Fibroblast of skin of back (primary cell): ENCODE data around the gene EDDM13.
"Not testable (repeated sequence)": the region's sequence is repeated elsewhere in the genome, so short reads cannot be mapped to it uniquely, and the experiment has no call there.

ENCODE experiments used
- DNase-seq: peaks from one replicate; pipeline ENCODE4 v3.0.0-alpha.2; 2013

EDDM13 gene

DNA sequence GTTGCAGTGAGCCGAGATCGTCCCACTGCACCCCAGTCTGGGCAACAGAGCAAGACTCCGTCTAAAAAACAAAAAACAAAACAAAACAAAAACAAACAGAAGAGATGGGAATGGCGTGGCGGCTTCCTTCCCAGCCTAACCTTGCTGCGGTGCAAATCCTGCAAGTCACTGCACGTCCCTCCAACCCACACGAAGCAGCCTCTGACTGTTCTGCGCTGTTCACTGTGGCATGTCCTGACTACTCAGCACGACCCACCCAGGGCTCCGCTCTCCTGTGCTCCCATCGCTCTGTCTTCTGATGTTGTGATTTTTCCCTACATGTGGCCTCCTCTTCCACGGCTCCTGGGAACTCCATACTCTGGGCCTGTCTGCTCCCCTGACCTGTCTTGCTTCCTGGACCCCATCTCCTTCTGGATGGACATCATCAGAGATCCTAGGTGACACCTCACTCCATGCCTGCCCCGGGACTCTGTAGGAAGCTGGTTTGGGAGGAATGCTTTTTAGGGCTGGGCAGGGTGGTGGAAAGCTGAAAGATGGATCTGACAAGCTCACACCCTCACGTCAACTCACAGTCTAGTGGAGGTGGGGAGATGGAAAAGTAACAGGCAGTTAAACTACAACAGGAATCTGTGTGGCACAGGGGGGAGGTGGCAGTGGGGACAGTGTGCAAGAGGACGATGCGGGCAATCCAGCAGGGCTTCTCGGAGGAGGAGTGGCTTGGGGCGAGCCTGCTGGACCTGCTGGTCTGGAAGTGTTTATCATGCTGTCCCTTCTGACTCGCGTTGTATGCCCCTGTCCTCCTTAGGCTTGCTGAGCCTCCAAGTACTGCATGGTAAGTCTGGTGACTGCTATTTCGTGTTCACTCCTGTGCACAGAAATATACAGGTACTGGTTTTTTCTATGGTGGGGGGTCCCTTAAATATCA is 23.2 kb downstream of the EDDM13 start:
- no peak for DNase-seq

DNA sequence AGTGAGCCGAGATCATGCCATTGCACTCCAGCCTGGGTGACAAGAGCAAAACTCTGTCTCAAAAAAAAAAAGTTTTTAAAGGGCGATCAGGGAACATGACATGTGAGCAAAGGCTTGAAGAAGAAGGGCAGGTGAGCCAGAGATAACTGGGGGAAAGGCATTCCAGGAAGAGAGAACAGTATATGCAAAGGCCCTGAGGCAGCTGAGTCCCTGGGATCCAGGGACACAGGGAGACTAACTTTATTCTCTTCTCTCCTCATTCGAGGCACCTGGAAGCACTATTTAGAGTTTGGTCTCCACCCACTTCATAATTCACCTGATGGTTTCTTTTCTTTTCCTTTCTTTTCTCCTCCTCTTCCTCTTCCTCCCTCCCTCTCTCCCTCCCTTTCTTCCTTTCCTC is 24.5 kb downstream of the EDDM13 start:
- DNase-seq, result no peak

DNA sequence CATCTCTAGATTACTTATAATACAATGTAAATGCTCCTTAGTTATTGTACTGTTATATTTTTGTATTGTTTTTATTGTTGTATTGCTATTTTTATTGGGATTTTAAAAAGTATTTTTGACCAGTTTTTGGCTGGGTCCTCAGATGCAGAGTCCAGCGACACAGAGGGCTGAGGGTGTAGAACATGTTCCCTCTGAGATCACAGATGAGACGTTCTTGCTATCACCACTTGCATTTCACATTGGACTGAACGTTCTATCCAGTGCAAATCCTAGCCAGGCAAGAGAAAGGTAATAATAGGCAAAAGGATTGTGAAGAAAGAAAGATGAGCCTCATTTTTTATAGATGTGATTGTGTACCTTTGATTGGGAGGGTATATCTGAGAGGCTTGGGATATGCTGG is 27.1 kb downstream of the EDDM13 start:
- no peak for DNase-seq

DNA sequence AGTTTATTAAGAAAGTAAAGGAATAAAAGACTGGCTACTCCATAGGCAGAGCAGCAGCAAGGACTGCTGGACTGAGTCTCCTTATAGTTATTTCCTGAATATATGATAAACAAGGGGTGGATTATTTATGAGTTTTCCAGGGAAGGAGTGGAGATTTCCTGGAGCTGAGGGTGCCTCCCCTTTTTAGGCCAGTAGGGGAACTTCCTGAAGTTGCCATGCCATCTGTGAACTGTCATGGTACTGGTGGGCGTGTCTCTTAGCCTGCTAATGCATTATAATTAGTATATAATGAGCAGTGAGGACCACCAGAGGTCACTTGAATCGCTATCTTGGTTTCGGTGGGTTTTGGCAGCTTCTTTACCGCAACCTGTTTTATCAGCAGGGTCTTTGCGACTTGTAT is 28.6 kb downstream of the EDDM13 start:
- no peak for DNase-seq

DNA sequence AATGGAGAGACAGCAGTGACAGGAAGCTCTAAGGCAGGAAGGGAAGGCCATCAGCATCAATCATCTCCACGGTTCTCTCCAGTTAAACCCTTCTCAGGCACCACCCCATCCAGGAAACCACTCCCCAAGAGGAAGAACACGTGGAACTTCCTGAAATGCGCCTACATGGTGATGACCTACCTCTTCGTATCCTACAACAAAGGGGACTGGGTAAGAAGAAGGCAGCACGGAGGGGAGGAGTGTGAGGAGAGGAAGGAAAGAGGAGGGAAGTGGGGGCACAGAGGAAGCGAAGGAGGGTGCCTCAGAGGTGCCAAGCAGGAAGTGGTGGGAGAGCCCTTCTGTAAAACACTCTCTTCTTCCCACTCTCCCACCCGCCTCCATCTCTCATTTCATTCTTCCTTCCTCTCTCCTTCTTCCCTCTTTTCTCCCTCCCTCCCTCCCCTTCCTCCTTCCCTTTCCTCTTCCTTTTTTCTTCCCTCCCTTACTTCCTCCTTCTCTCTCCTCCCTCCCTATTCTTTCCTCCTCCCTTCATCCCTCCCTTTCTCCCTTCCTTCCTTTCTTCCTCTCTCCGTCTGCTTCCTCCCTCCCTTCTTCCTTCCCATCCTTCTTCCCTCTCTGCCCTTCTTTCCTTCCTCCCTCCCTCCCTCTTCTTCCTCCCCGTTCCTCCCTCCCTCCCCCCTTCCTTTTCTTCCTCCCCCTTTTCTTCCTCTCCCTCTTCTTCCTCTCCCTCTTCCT is 29.5 kb downstream of the EDDM13 start:
- DNase-seq, result no peak

DNA sequence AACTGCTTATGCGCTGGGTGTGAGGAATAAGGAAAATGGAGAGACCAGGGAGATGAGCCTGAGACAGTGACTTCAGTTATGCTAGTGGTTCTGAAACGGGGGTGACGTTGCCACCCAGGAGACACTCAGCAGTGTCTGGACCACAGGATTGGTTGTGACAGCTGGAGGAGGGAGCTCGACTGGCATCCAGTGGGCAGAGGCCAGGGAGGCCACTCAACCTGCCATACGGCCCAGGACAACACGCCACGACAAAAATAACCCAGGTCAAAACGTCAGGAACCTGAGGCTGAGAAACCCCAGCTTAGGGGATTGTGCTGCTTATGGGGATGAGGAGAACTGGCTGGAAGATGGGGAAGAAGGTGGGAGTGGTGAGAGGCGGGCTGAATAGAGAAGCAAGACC is 31.7 kb downstream of the EDDM13 start:
- DNase-seq, result no peak

DNA sequence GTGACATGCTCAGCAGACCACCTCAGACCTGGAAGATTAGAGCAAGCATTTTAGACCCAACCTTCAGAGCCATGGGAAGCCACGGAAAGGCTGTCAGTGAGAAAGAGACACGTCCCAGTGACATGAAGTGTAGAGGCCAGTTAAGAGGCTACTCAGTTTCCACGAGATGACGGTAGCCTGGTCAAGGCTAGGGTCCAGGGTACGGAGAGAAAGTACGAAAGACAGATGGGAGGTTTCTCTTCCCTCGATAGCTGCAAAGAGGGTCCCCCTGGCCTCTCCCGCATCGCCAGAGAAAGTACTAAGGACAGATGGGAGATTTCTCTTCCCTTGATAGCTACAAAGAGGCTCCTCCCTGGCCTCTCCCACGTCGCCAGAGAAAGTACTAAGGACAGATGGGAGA is 33.5 kb downstream of the EDDM13 start:
- DNase-seq, result no peak

DNA sequence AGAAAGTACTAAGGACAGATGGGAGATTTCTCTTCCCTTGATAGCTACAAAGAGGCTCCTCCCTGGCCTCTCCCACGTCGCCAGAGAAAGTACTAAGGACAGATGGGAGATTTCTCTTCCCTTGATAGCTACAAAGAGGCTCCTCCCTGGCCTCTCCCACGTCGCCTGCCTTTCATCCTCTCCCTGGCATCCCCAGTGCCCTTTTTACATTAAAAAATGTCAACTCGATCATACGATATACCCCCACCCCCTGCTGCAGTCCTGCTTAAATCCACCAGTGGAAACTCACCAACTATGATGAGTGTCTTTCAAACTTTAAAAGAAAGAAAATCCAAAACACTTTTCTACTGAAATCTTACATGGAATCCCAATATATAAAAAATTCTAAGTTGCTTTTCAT is 34.5 kb downstream of the EDDM13 start:
- not testable (repeated sequence) for DNase-seq

DNA sequence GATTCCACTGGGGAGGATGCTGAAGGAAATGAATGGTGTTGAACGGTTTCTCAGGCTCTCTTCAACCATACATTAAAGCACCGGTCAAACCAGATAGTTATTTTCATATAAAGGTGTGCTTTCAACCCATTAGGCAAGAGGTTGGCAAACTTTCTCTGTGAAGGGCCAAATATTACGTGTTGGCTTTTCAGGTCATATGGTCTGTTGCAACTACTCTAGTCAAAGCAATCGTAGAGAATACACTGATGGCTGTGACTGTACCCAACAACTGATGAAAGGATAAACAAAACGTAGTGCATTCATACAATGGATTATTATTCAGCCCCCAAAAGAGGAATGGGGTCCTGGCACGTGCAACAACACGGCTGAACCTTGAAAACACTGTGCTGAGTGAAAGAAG is 36.2 kb downstream of the EDDM13 start:
- no peak for DNase-seq

DNA sequence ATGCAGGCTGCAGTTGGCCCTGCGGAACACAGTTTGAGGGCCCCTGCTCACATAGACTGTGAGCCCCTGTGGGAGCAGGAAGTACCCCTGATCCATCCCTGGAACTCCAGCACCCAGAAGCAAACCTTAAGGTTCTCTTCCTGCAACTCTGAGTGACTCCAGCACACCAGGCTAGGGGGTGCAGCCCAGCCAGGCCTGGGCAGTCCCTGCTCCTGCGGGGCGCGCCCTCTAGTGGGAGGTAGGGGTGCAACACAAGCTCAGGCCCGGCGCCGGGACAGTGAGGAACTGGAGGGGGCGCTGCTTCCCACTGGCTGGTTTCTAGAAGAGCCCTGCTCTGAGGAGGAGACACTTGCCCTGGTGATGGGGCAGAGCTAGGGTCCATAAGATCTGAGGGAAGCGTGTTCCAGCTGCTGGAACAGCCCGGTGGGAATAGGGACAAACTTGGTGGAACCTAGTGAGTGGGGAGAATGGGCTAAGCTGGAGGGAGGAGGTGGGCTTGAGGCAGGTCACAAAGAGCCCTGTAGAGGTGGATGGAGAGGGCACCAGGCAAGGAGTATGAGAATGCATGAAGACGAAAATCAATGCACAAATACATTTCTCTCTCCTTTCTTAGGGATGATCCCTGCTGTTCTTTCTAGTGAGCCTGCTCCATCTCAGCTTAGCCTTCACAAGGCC is 37.1 kb downstream of the EDDM13 start:
- peak; percentile 24 for DNase-seq

DNA sequence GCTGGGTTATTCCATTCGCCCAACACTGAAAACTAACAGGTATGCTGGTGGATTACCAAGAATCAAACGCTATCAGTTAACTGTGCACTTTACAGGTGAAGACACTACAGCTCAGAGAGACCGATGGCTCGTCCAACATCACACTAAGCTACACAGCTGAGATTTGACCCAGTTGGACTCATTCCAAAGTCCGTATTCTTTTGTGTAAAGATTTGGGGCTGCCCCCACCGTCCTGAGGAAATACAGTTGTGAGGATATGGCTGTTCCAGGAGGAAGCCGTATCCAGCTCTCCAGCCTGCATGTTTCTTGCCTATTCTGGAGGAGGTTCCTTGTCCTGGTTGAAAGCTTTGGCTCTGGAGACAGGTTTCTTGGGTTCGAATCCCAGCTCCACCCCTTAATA is 37.9 kb downstream of the EDDM13 start:
- no peak for DNase-seq

DNA sequence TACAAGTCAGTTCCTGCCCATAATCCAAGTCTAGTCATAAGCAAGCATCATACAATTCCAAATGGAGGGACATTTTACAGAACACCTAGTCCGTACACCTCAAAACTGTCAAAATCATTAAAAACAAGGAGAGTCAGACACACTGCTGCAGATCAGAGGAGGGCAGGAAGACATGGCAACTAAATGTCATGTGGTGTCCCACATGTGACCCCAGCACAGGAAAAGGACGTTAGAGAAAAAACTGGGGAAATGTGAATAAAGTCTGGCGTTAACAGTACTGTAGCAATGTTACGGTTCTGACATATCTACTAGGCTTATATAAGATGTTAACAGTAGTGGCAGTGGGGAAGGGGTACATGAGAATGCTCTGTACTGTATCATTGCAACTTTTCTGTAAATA is 39.8 kb downstream of the EDDM13 start:
- DNase-seq, result no peak

DNA sequence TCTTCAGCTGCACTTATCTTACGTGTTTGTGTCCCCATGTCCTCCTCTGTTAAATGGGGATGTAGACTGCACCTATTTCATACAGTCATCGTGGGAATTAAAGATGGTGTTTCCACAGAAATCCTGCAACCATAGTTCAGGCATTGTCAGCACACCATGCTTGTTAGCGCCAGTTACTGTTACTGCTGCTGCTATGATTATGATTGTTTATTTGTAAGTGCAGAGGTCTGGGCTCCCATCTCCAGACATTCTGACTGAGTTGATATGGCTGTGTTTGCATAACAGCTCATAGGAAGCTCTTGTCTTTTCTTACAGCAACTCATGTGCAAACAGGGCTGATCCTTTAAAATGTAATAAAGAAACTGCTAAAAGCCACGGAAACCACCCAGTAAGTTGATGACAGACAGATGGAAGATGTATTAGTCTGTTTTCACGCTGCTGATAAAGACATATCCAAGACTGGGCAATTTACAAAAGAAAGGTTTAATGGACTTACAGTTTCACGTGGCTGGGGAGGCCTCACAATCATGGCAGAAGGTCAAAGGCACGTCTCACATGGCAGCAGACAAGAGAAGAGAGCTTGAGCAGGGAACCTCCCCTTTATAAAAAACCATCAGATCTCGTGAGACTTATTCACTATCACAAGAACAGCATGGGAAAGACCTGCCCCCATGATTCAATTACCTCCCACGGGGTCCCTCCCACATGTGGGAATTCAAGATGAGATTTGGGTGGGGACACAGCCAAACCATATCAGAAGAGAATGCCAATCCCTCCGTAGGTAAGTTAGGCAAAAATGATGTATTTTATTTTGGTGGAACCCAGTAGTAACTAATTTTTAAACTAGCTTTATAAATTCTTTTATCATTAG is 40.5 kb downstream of the EDDM13 start:
- no peak for DNase-seq

DNA sequence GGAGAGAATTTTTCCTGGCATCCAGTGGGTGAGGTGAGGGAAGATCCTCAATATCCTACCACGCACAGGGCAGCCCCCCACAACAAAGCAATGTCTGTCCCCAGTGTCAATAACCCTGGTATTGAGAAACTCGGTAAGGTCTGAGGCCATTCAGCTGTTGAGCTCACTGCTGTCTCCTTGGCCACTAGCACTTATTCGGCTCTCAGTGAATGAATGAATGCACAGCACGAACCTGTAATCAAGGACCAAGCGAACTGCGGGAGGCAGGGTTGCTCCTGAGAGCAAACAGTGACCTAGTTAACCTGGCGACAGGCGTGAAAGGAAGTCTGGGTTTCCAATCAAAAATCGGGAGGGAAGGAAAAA is 41.5 kb downstream of the EDDM13 start:
- DNase-seq, result no peak

DNA sequence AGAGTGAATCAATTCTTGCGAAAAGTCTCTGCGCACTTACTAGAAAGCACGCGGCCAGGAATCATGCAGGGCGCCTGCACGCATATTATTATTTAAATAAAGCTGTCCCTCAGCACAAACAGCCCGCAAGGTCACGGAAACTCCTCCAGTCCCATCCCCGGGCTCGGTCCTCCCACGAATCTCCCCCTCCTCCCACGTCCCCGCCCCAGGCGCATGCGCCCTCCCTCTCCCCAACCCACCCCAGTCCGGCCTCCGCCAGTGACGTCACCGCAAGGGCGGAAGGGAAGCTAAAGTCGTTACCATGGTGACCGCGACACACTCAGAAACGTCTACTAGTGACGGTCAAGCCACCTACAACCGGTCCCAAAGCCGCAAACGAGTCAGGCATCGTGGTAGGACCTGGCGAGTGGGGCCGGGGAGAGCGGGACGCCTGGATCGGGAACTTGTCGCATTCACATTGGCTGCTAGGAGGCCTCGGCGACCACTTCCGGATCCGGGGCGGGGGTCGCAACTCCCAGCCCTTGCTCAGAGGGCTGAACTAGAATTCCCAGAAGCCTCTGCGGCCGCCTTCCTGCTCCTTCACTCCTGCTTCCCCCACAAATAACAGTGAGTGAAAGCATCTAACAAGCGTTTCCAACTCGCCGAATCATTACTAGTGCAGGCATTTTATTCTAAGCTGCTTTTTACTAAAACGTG is 42.0 kb downstream of the EDDM13 start, which contains the start of gene ZSCAN5A:
ZSCAN5A (minus strand) TSS at position 459 of the 696 bp plus-strand sequence. CDS start 89,793 bp downstream, outside the sequence.
- DNase-seq, result peak; percentile 93

DNA sequence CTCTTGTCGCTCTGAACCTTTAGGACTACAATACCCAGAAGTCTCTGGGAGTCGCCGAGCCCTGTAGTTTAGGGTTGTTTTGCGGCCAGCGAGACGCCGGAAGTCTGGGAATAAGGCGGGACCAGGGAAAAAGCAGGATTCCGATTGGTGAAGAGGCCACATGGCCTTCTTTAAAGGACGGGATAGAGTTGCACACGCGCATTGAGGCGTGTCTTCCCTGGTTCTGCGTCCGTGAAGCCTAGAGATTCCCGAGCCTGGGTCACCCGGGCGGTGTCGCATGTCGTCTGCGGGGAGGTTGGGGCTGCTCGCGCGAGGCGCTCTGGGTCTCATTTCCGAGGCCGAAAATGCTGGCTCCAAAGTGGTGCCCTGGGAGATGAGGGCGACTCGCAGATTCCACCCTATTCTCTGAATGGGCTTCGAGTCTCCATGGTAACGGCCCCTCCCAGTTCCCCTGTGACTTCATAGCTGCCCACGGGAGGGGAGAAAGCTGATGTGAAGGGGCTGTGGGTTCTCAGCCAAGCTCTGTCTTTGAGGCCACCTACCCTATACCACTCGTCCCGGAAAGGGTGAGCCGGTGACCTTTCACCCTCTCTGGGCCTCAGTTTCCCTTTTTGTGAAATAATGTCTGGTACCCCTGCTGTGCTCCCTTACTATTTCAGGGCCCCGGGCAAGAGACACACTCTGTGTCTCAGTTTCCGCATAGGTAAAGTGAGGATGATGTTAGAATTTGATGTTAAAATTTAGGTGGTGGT is 42.7 kb downstream of the EDDM13 start:
- peak; percentile 99 for DNase-seq

DNA sequence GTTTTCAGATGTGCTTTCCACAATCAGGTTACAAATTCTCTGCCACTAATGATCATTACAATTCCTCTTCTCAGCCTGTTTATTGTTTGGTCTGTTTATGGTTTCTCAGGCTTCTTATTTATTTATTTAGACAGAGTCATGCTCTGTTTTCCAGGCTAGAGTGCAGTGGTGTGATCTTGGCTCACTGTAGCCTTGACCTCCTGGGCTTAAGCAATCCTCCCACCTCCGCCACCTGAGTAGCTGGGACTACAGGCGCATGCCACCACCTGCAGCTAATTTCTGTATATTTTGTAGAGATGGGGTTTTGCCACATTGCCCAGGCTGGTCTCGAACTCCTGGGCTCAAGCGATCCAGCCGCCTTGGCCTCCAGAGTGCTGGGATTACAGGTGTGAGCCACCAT is 44.2 kb downstream of the EDDM13 start:
- DNase-seq, result no peak

DNA sequence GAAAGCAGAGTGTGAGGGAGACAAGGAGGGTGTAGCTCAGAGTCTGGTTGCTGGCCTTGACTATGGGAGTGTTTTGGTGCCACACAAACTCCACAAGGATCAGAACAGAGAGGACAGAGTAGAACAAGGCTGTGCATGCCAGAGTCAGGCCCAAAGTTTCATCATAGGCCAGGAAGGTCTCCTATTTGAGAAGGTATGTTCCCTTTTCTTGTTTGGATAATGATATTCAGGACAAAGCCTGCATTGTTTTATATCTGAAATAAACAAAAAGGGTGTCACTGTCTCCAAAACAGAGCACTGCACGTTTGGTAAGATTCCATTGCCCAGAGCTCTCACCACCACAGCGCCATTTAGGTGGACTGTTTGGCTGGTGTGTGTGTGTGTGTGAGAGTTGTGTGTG is 45.2 kb downstream of the EDDM13 start:
- no peak for DNase-seq

DNA sequence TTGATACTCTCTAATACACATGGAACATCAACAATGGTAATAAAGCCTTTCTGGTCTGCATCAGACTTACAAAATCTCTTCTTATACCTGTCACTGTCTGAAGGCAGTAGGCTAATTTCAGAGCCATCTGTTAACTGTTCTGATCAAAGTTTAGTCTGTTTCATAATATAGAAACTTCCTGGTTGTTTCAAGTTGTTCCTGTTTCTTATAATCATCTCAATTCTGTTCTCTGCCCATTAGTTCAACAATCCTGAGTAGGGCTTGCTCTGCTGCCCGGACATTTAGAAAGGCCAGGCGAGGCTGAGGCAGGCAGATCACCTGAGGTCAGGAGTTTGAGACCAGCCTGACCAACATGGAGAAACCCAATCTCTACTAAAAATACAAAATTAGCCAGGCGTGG is 47.4 kb downstream of the EDDM13 start:
- DNase-seq, result no peak

DNA sequence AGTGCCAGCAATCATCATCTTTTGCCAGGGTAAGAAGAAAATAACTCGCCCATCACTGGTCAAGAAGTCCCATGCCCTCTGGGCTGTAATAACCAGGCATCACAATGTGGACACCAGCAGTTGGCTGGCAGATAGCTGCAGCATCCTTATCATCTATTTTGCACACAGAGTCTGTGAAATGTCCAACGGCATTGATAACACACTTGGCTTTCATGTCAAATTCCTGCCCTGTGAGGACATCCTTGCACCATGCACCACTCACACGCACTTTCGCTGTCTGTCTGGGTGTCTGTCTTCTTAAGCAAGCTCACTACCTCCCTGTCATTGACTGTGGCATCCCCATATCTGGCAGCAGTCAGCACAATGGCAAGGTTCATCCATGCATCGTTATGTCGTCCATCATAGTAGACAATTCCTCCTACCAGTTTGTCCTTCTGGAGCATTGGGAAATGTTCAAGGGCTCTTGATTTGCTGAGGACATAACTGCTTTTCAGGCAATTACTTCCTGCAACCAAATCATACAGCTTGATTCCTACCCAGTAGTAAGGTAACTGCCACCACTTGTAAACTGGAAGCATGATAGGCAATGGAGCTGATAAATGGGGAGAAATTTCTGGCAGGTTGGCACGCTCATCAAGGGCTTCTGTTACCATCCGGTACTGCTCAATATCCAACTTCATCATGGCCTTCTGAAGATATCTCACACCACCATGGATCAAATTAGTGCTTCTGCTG is 48.9 kb downstream of the EDDM13 start:
- no peak for DNase-seq
